T follicular helper cell (primary cell): ENCODE results near the gene CHST15.

ENCODE experiments used
- DNase-seq: peaks from one replicate; pipeline ENCODE4 v3.0.0-alpha.2; 2020; ENCODE audit warnings: low read depth

Gene CHST15

GRCh38 chr10:124082555-124082954 lies 10.8 kb downstream of the CHST15 start:
- DNase-seq: no peak

- DNase-seq: no peak
These were observed 11.8 kb downstream of the CHST15 start for GRCh38 chr10:124081547-124082140.

- no peak for DNase-seq
These were observed 13.5 kb downstream of the CHST15 start for GRCh38 chr10:124079864-124080263.

- no peak for DNase-seq
These were observed 14.7 kb downstream of the CHST15 start for GRCh38 chr10:124078714-124079113.

GRCh38 chr10:124078028-124078427 lies 15.4 kb downstream of the CHST15 start:
- DNase-seq: no peak

- DNase-seq: no peak
These were observed 16.0 kb downstream of the CHST15 start for GRCh38 chr10:124077208-124077993.

GRCh38 chr10:124076148-124076733 lies 17.2 kb downstream of the CHST15 start:
- no peak for DNase-seq

- no peak for DNase-seq
These were observed 18.0 kb downstream of the CHST15 start for GRCh38 chr10:124075231-124075955.

- DNase-seq: no peak
These were observed 18.8 kb downstream of the CHST15 start for GRCh38 chr10:124074501-124075109.

- no peak for DNase-seq
These were observed 19.4 kb downstream of the CHST15 start for GRCh38 chr10:124073978-124074377.

- DNase-seq: no peak
These were observed 20.9 kb downstream of the CHST15 start for GRCh38 chr10:124072541-124072940.

- no peak for DNase-seq
These were observed 21.3 kb downstream of the CHST15 start for GRCh38 chr10:124072106-124072505.

GRCh38 chr10:124071141-124071540 lies 22.3 kb downstream of the CHST15 start:
- no peak for DNase-seq

- no peak for DNase-seq
These were observed 22.7 kb downstream of the CHST15 start for GRCh38 chr10:124070666-124071065.

GRCh38 chr10:124069341-124070264 lies 23.8 kb downstream of the CHST15 start:
- no peak for DNase-seq

- no peak for DNase-seq
These were observed 24.5 kb downstream of the CHST15 start for GRCh38 chr10:124068929-124069328.

GRCh38 chr10:124067825-124068400 lies 25.5 kb downstream of the CHST15 start:
- no peak for DNase-seq

GRCh38 chr10:124066781-124067714 lies 26.4 kb downstream of the CHST15 start:
- no peak for DNase-seq

- DNase-seq: no peak
These were observed 27.2 kb downstream of the CHST15 start for GRCh38 chr10:124066126-124066700.
